NCI-H1436 (cell line): Measurements from ENCODE around the gene USP37.
"Not testable (repeated sequence)": the region's sequence is repeated elsewhere in the genome, so short reads cannot be mapped to it uniquely, and the experiment has no call there.

Experiments
- DNase-seq: peaks from one replicate; lab custom pipeline; 2025; lab: John Stamatoyannopoulos, UW

USP37 gene

DNA sequence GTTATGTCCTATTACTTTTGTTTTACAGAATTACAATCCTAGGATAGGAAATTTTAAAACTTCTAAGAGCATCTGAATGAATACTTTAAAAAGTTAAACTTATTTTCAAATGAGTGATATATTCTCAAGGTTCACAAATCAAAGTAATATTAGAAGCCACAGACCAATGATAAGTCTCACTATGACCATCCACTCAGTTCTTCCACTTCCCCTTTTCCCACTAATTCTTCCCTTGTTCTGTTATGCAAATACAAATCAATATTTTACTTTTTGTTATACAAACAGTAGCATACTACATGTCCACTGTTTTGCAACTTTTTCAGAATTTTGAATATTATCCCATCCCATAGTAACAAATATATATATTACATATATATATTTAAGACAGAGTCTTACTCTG lies 20.2 kb downstream of the USP37 start:
- no peak for DNase-seq

DNA sequence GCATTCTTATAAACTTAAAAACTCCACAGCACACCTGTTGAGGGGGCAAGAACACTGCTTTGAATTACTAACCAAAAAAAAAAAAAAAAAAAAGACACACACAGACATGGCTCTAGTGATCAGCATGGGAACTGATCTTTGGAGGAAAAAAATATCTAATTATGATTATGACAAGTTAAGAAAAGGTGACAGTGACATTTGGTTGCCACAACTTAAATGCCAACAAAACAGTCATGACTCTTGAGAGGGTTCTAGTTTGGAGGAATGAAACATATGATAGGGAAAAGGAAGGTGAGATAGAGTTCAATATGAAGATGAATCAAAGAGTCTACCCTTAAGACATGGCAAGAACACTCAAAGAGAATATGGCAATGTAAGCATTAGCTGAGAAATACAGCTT lies 20.6 kb downstream of the USP37 start:
- no peak for DNase-seq

DNA sequence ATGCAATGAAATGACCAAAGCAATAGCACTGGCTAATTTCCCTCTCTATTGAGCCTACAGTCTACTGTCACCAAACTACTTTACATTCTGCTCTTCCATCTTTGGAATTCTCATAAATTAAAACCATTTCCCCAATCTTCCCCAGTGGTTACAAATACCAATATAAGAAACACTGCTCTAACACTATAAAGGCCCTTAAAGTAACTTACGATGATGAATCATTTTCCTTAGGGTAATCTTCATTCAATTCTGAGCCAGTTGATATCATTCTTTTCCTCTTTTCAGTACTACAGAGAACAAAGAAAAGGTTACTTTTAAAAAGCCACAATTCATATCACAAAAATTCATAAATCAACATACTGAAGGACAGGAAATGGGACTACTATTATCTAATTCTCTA lies 22.1 kb downstream of the USP37 start:
- no peak for DNase-seq

DNA sequence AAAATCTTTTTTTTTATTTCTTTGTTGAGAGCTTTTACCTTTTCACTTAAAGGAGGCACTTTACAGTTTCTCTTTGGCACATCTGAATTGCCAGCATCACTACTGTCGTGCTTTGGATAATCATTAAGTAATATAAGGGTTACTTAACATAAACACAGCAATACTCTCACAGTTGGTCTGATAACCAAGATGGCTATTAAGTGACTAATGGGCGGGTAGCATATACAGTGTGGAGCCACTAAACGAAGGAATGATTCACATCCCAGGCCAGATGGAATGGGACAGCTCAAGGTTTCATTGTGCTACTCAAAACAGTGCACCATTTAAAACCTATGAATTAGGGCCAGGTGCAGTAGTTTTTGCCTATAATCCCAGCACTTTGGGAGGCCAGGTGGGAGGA lies 28.1 kb downstream of the USP37 start:
- no peak for DNase-seq

DNA sequence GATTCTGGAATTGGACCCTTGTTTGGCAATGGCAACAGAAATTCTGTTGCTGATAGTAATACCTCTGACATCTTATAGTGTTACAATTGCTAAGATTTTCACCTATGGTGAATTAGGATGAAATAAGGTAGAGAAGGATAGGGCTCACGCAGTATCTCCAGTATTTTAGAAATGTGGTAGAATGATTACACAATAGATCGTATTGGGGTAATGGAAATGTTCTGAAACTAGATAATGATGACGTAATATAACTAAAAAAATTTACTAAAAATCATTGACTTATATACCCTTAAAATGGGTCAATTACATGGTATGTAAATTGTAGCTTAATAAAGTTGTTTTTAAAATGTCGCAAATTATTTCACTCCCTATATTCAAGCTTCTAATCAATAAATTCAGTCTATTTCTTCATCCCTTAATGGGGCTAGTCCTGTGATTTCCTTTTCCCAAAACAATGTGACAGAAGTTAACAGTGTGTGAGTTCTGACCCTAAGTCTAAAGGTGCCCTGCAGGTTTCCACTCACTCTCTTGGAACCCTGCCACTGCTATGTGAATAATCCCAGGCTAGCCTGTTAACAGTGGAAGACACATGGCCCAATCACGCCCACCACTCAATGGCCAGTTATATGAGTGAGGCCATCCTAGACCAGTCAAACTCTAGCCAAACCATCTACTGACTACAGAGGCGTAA lies 31.2 kb downstream of the USP37 start:
- no peak for DNase-seq

DNA sequence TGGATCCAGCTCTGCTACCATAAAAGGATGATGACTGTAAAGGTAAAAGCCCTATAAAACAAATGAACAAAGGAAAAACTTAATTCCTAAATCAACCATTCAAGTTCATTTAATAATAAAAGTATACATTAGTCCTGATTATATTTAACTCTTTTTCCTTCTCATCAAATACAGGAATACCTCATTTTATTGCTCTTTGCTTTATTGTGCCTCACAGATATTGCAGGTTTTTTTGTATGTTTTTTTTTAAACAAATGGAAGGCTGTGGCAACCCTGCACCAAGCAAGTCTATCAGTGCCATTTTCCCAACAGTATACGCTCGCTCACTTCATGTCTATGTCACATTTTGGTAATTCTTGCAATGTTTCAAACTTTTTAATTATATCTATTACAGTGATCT lies 38.2 kb downstream of the USP37 start:
- no peak for DNase-seq

DNA sequence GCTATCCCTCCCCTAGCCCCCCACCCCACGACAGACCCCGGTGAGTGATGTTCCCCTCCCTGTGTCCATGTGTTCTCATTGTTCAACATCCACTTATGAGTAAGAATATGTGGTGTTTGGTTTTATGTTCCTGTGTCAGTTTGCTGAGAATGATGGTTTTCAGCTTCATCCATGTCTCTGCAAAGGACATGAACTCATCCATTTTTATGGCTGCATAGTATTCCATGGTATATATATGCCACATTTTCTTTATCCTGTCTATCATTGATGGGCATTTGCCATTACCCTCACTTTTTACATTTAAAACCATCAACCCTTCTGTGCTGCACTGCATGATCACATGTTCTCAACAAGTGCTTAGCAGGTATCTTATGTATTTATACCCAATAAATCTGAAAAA lies 39.7 kb downstream of the USP37 start:
- DNase-seq = not testable (repeated sequence)

DNA sequence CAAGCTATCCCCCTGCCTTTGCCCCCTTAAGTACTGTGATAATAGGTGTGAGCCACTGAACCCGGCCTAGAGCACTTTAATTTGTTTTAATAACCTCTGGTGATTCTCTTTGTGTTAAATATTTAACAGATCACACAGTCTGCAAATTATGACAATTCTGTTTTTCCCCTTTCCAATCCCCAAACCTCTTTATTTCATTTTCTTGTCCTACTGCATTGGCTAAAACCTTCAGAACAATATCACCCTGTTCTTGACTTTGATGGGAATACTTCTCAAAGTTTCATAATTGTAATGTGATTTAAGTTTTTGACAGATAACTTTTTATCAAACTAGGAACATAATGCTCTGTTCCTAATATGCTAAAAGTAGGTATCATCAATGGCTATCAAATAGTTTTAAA lies 44.5 kb downstream of the USP37 start:
- DNase-seq = no peak

DNA sequence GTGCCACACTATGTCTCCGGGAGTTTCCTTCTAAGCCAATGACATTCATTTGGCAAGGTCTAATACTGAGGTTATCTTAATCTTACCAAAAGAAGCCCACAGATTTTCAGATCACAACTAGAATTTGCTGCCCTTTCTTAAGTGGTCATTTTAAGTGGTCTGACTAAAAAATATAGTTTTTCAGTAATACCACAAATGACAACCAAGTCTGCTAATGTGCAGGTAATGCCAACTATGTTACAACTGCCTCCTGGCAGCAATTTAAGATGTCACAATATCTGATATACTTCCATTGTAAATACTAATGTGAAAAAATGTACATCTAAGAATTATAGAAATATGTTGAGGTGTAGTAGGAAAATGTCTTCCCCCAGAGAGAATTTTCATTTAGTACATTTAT lies 49.3 kb downstream of the USP37 start:
- no peak for DNase-seq

DNA sequence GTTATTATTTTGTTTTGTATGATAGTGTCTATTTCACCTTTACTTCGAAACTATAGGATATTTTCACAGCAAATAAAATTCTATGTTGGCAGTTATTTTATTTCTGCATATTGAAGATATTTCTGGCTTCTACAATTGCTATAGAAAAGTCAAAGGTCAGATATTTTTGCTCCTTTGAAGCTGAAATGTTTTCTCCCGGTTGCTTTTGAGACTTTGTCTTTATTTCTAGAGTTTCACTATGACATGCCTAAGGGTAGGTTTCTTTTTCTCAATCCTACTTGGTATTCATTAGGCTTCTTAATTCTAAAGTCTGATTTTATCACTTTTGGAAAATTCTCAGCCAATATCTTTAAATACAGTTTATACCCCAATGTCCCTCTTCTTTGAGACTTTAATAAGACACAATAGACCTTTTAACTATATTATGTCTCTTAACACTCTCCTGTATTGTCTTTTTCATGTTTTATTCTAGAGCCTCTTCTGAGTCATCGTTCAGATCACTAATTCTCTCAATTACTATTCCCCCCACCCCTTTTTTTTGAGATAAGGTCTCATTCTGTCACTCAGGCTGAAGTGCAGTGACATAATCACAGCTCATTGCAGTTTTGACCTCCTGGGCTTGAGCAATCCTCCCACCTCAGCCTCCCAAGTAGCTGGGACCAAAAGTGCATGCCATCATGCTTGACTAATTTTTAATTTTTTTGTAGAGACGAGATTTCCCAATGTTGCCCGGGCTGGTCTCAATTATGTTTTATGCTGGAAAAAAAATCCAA lies 50.5 kb downstream of the USP37 start:
- no peak for DNase-seq

DNA sequence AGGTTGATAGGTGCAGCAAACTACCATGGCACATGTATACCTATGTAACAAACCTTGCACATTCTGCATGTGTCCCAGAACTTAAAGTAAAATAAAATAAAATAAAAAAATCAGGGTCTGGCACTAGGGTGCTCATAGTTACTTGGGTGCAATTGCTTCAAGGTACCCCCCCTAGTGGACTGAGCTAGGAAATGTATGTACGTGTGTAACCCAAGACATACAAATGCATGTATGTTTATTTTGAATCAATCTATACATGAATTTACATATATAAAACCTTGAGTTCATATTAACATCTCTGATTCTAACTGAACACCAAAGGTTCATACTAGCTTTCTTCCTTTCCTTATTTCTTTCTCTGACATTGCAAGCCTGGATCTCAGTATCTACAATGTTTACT lies 51.5 kb downstream of the USP37 start:
- no peak for DNase-seq

DNA sequence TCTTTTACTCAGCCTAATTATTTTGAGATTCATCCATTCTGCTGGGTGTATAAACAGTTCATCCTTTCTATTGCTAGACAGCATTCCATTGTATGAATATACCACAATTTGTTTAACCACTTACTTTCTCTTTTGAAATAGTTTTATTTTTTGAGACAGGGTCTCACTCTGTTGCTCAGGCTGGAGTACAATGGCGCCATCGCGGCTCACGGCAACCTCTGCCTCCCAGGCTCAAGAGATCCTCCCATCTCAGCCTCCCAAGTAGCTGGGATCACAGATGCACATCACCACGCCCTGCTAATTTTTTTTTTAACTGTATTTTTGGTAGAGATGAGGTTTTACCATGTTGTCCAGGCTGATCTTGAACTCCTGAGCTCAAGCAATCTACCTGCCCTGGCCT lies 54.5 kb downstream of the USP37 start:
- DNase-seq = no peak

DNA sequence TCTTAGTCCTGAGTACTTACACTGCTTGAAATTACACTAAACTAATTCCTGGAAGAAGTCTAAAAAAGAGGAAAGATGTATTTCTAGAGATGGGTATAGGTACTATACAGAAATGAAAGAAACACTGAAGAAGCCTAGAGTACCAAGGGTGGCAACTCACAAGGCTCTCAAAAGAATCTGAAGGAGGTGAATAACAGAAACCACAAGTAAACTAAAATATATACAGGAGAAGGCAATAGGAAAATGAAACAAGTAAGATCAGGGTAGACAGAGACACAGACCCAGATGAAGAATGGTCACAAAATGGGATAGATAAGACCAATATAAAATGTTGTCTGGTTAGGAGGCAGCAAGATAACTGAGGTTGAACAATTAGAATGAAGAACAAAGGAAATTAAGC lies 59.9 kb downstream of the USP37 start:
- no peak for DNase-seq

DNA sequence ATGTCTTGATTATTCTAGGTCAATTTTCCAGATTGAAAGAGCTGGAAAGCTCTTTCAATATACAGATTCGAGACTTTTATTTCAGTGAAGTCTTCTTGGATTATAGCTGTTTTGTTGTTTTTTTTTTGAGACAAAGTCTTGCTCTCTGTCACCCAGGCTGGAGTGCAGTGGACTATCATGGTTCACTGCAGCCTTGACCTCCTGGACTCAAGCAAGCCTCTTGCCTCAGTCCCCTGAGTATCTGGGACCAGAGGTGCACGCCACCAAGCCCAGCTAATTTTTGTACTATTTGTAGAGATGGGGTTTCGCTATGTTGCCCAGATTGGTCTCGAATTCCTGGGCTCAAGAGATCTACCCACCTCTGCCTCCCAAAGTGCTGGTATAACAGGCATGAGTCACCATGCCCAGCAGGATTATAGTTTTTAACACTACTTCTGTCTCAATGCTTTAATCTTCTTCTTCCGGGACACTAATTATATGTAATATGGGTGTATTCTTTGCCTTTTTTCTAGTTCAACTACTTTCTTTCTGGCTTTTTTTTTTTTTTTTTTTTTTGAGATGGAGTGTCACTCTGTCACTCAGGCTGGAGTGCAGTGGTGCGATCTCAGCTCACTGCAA lies 62.3 kb downstream of the USP37 start:
- DNase-seq = no peak

DNA sequence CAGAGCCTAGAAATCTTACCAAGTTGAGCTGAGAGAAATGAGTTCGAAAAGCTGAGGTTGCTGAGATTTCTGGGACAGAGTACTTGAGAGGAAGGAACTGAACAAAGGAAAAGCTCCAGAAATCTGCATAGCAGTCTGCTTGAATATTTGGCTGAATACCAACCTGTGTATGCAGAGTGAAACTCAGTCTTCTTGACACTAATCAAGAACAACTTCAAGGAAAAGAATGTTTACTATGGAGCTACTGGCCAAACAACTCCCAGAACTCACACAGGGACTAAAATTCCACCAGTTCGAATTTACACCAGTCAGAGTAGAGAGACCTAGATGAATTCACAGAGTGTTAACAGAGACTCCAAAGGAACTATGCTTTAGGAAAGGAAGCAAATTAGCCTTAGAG lies 66.5 kb downstream of the USP37 start:
- DNase-seq = no peak

DNA sequence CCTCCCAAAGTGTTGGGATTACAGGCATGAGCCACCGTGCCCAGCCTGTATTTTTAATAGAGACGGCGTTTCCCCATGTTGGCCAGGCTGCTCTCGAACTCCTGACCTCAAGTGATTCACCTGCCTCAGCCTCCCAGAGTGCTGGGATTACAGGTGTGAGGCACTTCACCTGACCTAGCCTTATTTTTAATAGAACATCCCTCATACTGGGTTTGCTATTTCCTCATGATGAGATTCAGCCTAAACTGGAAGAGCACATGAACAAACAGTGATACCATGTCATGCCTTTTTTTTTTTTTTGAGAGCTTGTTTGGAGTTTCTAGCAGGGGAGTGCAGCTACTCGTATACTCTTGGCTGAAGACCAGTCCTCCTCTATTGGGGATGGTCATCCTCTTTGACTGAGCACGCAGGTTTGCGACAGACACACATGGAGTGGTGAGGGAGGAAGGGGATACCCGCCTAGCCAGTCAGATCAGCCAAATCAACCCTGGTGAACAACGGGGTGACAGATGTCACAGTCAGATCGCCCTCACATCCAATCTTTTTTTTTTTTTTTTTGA lies 67.6 kb downstream of the USP37 start:
- no peak for DNase-seq

DNA sequence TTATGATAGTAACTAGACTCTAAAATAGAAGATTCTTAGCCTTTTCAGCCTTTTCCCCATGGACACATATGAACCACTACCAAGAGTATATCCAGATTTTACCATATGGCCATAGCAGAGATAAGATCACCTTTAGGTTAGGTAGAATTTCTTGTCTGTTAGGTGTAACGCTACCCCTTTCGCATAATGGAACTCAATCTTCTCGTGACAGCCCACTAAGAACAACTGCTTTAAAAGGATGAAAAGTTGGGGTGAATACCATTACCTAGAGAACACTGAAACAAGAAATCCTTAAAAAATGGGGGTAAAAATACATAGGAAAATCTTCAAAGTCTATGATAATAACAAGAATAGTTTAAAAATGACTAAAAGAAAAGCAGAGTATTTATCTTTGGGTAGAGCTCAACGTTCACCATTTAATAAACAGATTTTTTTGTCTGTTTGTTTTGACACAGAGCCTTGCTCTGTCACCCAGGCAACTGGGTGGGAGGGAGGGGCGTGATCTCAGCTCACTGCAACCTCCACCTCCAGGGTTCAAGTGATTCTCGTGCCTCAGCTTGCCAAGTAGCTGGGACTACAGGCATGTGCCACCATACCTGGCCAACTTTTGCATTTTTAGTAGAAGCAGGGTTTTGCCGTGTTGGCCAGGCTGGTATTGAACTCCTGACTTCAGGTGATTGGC lies 82.0 kb downstream of the USP37 start:
- DNase-seq = no peak

DNA sequence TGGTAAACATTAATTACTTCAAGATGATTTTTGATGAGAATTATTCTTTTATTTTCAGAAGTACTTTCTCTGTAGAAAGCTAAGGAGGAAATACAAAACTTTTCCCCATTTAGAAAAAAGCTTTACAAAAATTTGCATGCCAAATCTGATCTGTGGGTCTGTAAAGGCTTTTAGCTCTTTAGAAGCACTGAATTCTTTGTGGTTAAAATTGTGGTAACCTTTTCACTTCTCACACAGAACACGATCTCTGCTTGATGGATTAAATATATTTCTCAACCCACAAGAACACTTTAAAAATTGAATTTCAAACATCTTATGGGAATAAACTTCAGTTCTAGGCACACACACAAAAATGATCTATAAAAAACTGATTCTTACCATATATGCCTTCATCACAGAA lies 85.5 kb downstream of the USP37 start:
- DNase-seq = no peak

DNA sequence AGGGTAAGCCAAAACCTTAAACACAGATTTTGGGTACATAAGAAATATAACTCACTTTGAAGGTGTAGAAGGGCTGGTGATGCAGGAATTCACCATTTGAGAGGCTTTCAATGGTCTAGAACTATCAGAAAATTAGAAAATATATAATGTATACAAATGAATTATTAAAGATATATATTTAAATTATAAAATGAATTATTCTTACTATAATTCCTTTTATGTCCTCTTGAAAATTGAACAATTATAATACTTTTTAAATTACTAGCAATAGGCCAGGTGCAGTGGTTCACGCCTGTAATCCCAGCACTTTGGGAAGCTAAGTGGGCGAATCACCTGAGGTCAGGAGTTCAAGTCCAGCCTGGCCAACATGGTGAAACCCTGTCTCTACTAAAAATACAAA lies 88.6 kb downstream of the USP37 start:
- DNase-seq = no peak

DNA sequence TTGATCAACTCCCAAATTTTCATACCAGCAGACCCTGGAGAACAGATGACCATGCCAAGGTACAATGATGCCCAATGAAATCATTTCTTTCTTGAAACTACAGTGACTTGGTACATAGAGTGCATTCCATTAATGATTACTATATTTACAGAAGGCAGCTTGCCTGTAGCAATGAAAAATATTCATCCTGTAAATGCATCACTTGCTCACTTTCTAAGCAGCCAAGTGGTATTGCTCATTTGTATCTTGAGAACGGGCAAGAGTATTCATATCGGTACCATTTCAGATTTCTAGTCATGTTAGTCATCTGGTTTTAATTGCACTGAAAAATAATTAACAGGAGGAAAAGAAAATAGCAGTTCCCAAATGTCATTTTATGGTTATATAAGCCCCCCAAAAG lies 89.6 kb downstream of the USP37 start:
- DNase-seq = no peak

DNA sequence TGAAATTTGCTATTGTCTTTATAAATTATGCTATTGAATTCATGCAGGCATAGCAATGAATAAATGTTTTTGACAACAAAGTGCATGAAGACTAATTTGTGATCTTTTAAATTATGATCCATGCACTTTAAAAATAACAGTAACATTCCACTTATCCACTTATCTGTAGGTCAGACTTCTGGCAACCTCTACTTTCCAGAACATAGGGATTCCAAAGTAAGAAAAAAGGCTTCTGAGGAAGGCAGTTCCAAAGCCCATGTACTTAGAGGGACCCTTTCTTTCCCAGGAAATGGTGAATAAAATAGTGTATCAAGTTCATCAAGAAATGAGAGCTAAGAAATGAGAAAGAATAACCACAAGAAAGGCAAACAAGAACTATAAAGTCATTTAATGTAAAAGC lies 90.9 kb downstream of the USP37 start:
- no peak for DNase-seq

DNA sequence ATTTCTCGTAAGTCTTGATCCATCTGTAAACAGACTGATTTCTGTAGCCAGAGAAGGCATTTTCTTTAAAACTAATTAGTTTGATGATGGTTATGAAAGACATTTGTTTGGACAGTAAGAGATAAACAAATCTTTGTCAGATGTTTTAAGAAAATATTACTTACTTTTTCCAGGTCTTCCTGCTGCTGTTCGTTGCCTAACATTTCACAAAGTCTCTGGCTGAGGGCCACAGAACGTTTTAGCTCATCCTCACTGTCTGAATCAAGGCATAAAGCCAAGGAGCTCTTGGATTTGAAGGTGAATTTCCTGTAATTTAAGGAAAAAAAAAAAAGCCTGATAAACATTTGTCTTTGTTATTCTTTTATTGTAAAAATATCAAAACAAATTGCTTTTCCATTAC lies 91.5 kb downstream of the USP37 start:
- DNase-seq = no peak

DNA sequence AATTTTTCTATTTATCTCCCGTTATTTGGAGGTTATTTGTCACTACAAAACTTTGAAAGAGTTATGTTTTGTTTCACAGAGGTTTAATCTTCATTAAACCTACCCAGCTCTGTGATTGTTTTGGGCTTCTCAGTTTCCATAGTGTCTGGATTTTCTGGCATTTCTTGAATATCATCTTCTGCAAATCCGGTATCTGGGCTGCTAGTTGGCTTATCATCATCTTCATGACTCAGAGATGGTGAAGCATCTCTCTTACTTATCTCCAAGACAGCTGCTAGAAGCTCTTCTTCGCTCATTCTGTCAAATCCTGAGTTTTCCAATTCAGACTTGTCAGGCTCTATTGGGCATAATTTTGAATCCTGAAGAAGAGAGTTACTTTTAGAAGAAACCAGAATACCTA lies 93.6 kb downstream of the USP37 start:
- no peak for DNase-seq
